SK-N-SH (cell line): ENCODE measurements around the gene IRGC.

Experiments
- EP300 ChIP-seq, 2 experiments: IDR thresholded peaks; 2 replicates each; pipeline versions ENCODE4 v1.4.0 to v1.6.1; 2012; ENCODE audit warnings: borderline replicate concordance in 1 of 2, low read depth in 1 of 2, low read length in 1 of 2
- GABPA ChIP-seq: IDR thresholded peaks from 2 replicates; pipeline ENCODE4 v1.4.0; 2012; ENCODE audit warnings: low read depth, mild to moderate bottlenecking
- POLR2AphosphoS5 ChIP-seq: IDR thresholded peaks from 2 replicates; pipeline ENCODE4 v1.6.1; 2012; ENCODE audit warnings: low read depth, low read length
- RAD21 ChIP-seq: IDR thresholded peaks from 2 replicates; pipeline ENCODE4 v1.6.1; 2012; ENCODE audit warnings: mild to moderate bottlenecking, low read length
- REST ChIP-seq: IDR thresholded peaks from 2 replicates; pipeline ENCODE4 v1.6.1; 2012; ENCODE audit warnings: mild to moderate bottlenecking, low read depth, low read length, moderate library complexity
- TF ChIP-seq, protein P1 (sequence below): fragments of 200-600 bp; sonication (generic); IDR thresholded peaks from 2 replicates; pipeline ENCODE4 v1.6.1; 2017; ENCODE audit warnings: antibody characterized with exemption, mild to moderate bottlenecking, moderate library complexity

GRCh38 chr19:43688059-43688701, 27.7 kb upstream of the IRGC start:
- no peak for TF ChIP-seq EP300 (IDR thresholded peaks at IDR 0.05; ENCODE audit: borderline replicate concordance in 1 of 2, low read depth in 1 of 2, low read length in 1 of 2)
- TF ChIP-seq POLR2AphosphoS5: no peak
- TF ChIP-seq, protein P1, sequence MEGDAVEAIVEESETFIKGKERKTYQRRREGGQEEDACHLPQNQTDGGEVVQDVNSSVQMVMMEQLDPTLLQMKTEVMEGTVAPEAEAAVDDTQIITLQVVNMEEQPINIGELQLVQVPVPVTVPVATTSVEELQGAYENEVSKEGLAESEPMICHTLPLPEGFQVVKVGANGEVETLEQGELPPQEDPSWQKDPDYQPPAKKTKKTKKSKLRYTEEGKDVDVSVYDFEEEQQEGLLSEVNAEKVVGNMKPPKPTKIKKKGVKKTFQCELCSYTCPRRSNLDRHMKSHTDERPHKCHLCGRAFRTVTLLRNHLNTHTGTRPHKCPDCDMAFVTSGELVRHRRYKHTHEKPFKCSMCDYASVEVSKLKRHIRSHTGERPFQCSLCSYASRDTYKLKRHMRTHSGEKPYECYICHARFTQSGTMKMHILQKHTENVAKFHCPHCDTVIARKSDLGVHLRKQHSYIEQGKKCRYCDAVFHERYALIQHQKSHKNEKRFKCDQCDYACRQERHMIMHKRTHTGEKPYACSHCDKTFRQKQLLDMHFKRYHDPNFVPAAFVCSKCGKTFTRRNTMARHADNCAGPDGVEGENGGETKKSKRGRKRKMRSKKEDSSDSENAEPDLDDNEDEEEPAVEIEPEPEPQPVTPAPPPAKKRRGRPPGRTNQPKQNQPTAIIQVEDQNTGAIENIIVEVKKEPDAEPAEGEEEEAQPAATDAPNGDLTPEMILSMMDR: no peak
- TF ChIP-seq RAD21: no peak
- TF ChIP-seq REST: no peak
- no peak for TF ChIP-seq GABPA
